NB4 (cell line): ENCODE measurements around the gene RARB.

ENCODE experiments used
- POLR2A ChIP-seq: IDR thresholded peaks from 2 replicates; pipeline ENCODE4 v1.6.1; 2011; ENCODE audit warnings: mild to moderate bottlenecking; ENCODE audit not compliant: insufficient read length; ENCODE audit errors: extremely low read depth
- TF ChIP-seq, protein P1 (sequence below): IDR thresholded peaks from one replicate; pipeline ENCODE4 v1.5.1; 2012; ENCODE audit warnings: low read depth, low read length
- TF ChIP-seq, protein P2 (sequence below): IDR thresholded peaks from 2 replicates; pipeline ENCODE4 v1.6.1; 2011; ENCODE audit warnings: low read depth, low read length

DNA sequence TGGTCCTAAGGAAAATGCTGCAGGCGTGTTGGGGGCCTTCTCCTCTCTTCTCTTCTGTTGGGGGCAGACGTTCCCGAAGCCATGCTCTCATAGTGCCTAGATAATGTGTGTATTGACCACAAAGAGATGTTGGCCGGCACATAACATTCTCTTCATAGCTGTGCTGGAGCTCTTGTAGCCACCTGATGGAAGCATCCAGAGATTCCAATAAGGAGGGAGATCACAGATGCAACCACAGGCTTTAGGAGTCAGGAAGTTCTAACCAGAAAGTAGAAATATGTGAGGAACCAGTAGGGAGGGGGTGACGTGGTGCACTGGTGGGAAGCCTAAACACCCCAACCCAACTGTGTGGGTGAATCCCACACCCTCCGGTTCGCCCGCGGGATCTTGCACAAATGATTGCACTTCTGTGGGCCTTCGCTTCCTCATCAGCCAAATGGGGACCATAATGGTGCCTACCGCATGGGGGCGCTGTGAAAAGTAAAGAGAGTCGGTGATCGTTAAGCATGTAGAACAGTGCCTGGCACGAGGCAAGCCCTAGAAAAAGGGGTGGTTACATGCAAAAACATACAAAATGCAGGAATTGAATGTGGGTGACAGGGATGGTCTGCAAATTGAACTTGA is 148.9 kb downstream of the RARB start:
- TF ChIP-seq POLR2A = no peak
- TF ChIP-seq, protein P1, sequence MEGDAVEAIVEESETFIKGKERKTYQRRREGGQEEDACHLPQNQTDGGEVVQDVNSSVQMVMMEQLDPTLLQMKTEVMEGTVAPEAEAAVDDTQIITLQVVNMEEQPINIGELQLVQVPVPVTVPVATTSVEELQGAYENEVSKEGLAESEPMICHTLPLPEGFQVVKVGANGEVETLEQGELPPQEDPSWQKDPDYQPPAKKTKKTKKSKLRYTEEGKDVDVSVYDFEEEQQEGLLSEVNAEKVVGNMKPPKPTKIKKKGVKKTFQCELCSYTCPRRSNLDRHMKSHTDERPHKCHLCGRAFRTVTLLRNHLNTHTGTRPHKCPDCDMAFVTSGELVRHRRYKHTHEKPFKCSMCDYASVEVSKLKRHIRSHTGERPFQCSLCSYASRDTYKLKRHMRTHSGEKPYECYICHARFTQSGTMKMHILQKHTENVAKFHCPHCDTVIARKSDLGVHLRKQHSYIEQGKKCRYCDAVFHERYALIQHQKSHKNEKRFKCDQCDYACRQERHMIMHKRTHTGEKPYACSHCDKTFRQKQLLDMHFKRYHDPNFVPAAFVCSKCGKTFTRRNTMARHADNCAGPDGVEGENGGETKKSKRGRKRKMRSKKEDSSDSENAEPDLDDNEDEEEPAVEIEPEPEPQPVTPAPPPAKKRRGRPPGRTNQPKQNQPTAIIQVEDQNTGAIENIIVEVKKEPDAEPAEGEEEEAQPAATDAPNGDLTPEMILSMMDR = peak; percentile 29
- TF ChIP-seq, protein P2, sequence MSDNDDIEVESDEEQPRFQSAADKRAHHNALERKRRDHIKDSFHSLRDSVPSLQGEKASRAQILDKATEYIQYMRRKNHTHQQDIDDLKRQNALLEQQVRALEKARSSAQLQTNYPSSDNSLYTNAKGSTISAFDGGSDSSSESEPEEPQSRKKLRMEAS = no peak
